Measurements from ENCODE around the gene GJC1.

Gene GJC1

GRCh38 chr17:44846206-44846605, 16.1 kb upstream of the GJC1 start:
- Histone ChIP-seq H3K4me3 (ENCODE audit: low read length) (no peak overlapping the region), H3K79me2 (ENCODE audit: low read length) (no peaks in the 10 kb centered on the region), H3K9me3 (ENCODE audit: insufficient read depth, low read length) (no peaks in the 10 kb centered on the region), H3K36me3 (replicated peaks; ENCODE audit: low read depth, low read length) (peaks cover 18% of the 10 kb centered on the region), H2AFZ (ENCODE audit: low read depth, low read length) (no peak overlapping the region), H3K27me3 (ENCODE audit: low read depth, low read length) (no peaks in the 10 kb centered on the region), H3K4me1 (ENCODE audit: low read length) (no peaks in the 10 kb centered on the region), H3K9ac (ENCODE audit: low read length) (no peak overlapping the region), H3K4me2 (ENCODE audit: low read length) (no peak overlapping the region), H4K20me1 (ENCODE audit: insufficient read depth, low read length) (no peaks in the 10 kb centered on the region), H3K27ac (ENCODE audit: low read length) (no peak overlapping the region)
- TF ChIP-seq CTCF (IDR thresholded peaks at IDR 0.05; ENCODE audit: low read depth, low read length): no peak
- no peak for TF ChIP-seq EZH2phosphoT487 (IDR thresholded peaks at IDR 0.05; ENCODE audit: low read depth)

GRCh38 chr17:44844390-44844830, 14.3 kb upstream of the GJC1 start:
- no peaks in the 10 kb centered on the region for H3K4me1 ChIP-seq (ENCODE audit: low read length)
- no peak for TF ChIP-seq CTCF (IDR thresholded peaks at IDR 0.05; ENCODE audit: low read depth, low read length)
- TF ChIP-seq EZH2phosphoT487 (IDR thresholded peaks at IDR 0.05; ENCODE audit: low read depth): no peak
- H3K36me3 ChIP-seq (replicated peaks; ENCODE audit: low read depth, low read length): peaks cover 5% of the 10 kb centered on the region
- no peak overlapping the region for H3K9ac ChIP-seq (ENCODE audit: low read length)
- no peaks in the 10 kb centered on the region for H3K27me3 ChIP-seq (ENCODE audit: low read depth, low read length)
- no peak overlapping the region for H3K27ac ChIP-seq (ENCODE audit: low read length)
- H3K79me2 ChIP-seq (ENCODE audit: low read length): no peaks in the 10 kb centered on the region
- no peak overlapping the region for H3K4me3 ChIP-seq (ENCODE audit: low read length)
- H2AFZ ChIP-seq (ENCODE audit: low read depth, low read length): no peak overlapping the region
- H3K9me3 ChIP-seq (ENCODE audit: insufficient read depth, low read length): no peaks in the 10 kb centered on the region
- H3K4me2 ChIP-seq (ENCODE audit: low read length): no peak overlapping the region
- H4K20me1 ChIP-seq (ENCODE audit: insufficient read depth, low read length): no peaks in the 10 kb centered on the region

GRCh38 chr17:44842748-44843147, 12.7 kb upstream of the GJC1 start:
- Histone ChIP-seq H3K9me3 (ENCODE audit: insufficient read depth, low read length) (no peaks in the 10 kb centered on the region), H3K4me3 (ENCODE audit: low read length) (no peak overlapping the region), H3K4me1 (ENCODE audit: low read length) (no peaks in the 10 kb centered on the region), H2AFZ (ENCODE audit: low read depth, low read length) (no peak overlapping the region), H4K20me1 (ENCODE audit: insufficient read depth, low read length) (no peaks in the 10 kb centered on the region), H3K9ac (ENCODE audit: low read length) (no peak overlapping the region), H3K36me3 (replicated peaks; ENCODE audit: low read depth, low read length) (peaks cover 3% of the 10 kb centered on the region), H3K79me2 (ENCODE audit: low read length) (no peaks in the 10 kb centered on the region), H3K4me2 (ENCODE audit: low read length) (no peak overlapping the region), H3K27ac (ENCODE audit: low read length) (no peak overlapping the region), H3K27me3 (ENCODE audit: low read depth, low read length) (no peaks in the 10 kb centered on the region)
- TF ChIP-seq CTCF (IDR thresholded peaks at IDR 0.05; ENCODE audit: low read depth, low read length) (no peak), EZH2phosphoT487 (IDR thresholded peaks at IDR 0.05; ENCODE audit: low read depth) (no peak)

GRCh38 chr17:44840936-44841335, 10.8 kb upstream of the GJC1 start:
- Histone ChIP-seq H3K36me3 (replicated peaks; ENCODE audit: low read depth, low read length) (no peaks in the 10 kb centered on the region), H3K9ac (ENCODE audit: low read length) (no peak overlapping the region), H3K4me2 (ENCODE audit: low read length) (no peak overlapping the region), H3K79me2 (ENCODE audit: low read length) (no peaks in the 10 kb centered on the region), H3K27me3 (ENCODE audit: low read depth, low read length) (no peaks in the 10 kb centered on the region), H3K9me3 (ENCODE audit: insufficient read depth, low read length) (no peaks in the 10 kb centered on the region), H3K27ac (ENCODE audit: low read length) (no peak overlapping the region), H2AFZ (ENCODE audit: low read depth, low read length) (no peak overlapping the region), H4K20me1 (ENCODE audit: insufficient read depth, low read length) (no peaks in the 10 kb centered on the region), H3K4me3 (ENCODE audit: low read length) (no peak overlapping the region), H3K4me1 (ENCODE audit: low read length) (no peaks in the 10 kb centered on the region)
- no peak for TF ChIP-seq CTCF (IDR thresholded peaks at IDR 0.05; ENCODE audit: low read depth, low read length)
- TF ChIP-seq EZH2phosphoT487 (IDR thresholded peaks at IDR 0.05; ENCODE audit: low read depth): no peak

Data from OCI-LY3 (cell line).